GM18519 (cell line): ENCODE data around the gene EPN3.

Experiments used
- ATAC-seq: cut with Tn5 transposase; IDR thresholded peaks from one replicate; pipeline ENCODE4 v1.9.1; 2021; ENCODE audit warnings: mild to moderate bottlenecking, moderate library complexity; ENCODE audit not compliant: unreplicated experiment, low FRiP score

The EPN3 gene

DNA sequence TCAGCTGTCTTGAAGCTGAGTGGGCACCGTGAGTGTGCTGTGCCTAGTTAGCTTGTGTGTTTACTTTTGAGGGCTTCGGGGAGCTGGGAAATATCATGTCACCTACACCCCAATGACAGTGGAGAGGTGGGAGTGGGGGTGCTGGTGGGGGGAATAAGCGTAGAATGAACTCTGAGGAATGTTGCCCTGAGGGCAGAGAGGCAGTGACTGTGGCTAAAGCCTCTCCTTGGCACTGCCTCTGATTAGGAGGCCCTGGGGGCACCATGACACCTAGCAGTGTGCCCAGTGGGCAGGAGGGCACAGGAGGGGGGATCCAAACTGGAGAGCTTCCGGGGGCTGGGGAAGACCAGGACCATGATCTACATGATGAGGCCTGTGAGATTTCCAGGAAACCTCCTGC lies 52.8 kb downstream of the EPN3 start:
- ATAC-seq, result no peak

DNA sequence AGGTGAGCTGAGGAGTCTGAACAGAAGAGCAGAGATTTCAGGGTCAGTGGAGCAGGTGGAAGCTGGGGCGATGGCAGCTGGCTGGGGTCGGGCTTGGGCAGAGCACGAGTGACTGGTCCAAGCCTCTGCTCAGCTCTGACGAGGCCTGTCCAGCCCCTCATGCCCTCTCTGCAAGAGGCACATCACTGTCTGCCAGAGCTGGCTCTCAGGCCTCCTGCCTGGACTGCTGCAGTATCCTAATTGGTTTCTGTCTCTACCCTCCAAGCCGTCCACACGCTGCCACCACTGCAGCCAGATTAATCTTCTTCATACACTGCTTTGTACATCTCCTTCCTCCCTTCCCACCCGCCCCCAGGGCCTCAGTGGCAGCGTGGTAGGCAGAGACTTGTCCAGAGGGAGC lies 53.4 kb downstream of the EPN3 start:
- ATAC-seq, result no peak

GRCh38 chr17:50586421-50587247 lies 54.1 kb downstream of the EPN3 start:
- no peak for ATAC-seq

DNA sequence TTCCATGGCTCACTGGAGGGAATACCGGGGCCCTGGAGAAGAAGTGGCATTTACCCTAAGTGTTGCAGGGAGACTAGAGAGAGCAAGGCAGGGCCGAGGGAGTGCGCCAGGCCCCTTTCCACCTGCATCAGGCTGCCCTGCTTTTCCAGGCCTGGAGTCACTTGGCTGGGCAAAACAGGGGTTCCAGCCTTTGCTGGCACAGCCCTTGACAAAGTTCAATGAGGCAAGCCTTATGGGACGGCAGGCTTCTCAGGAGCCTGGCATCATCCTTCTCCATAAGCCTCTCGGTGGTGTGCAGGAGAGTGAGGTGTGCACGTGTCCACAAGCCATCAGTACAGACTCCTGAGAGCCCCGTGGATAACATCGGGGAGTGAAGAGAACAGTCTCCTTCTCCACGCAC lies 55.0 kb downstream of the EPN3 start:
- no peak for ATAC-seq

GRCh38 chr17:50588391-50589049 lies 56.0 kb downstream of the EPN3 start:
- no peak for ATAC-seq

DNA sequence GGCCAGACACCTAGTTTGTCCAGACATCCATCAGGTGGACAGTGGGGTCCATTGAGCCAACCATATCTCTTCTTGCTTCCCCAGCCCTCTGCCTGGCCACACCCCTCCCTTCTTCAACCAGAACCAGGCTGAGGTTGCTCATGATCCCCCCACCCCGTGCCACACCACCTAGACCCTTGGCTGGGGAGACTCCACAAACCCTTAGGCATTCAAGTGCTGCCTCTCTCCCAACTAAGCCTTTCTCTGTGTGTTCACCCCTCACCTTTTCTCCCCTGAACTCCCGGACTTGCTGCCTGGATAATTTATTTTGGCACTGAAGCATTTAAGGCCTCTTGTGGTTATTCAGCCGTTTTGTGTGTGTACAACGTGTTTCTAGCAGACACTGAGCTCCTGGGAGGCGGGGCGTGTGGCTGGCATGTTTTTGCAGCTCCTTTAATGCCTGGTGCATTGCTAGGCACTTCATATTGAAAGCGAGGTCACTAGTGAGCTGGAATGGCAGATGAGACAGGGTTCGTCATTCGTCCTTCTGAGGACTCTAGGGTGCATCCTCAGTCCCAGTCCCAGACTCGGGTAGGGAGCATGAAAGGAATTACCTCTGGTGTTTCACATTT lies 56.7 kb downstream of the EPN3 start:
- ATAC-seq, result no peak

DNA sequence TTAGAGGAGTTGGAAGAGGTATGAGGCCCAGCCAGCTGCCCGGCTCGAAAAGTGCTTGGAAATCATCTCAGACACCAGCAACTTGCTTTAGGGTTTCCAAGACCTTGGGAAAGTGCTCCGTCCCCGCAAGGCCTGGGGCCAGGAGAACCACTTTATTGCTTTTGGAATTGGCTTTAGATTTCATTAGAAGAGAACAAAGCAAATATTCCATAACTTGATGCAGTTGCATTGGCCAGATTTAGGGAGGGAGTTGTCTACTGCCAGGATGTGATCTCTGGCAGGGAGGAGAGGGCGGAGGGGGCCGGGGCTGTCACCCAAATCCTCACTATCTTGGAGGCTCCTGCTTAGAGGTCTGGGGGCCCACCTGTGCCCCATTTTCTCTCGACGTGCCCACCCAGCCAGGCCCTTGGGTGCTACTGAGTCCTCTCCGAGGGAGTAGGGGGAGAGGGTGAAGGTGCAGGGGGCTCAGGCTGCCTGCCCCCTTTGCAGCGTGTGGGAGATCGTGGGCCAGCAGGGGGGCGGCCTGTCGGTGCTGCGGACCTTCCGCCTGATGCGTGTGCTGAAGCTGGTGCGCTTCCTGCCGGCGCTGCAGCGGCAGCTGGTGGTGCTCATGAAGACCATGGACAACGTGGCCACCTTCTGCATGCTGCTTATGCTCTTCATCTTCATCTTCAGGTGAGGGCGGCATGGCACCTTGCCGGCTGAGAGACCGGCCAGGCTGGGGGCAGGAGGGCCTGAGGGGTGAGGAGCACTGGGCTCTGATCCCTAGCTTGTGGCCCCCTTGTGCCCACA lies 58.6 kb downstream of the EPN3 start:
- no peak for ATAC-seq

- ATAC-seq, result no peak
These were observed 60.8 kb downstream of the EPN3 start for GRCh38 chr17:50593321-50593720.
